GM18526 (cell line): Measurements from ENCODE around the gene TMEM37.

Experiments
- POLR2A ChIP-seq: IDR thresholded peaks from 3 replicates; pipeline ENCODE4 v1.6.1; 2011; ENCODE audit not compliant: insufficient read length; ENCODE audit errors: extremely low read depth

The TMEM37 gene

GRCh38 chr2:119408221-119408619, 23.4 kb upstream of the TMEM37 start:
- TF ChIP-seq POLR2A = no peak

DNA sequence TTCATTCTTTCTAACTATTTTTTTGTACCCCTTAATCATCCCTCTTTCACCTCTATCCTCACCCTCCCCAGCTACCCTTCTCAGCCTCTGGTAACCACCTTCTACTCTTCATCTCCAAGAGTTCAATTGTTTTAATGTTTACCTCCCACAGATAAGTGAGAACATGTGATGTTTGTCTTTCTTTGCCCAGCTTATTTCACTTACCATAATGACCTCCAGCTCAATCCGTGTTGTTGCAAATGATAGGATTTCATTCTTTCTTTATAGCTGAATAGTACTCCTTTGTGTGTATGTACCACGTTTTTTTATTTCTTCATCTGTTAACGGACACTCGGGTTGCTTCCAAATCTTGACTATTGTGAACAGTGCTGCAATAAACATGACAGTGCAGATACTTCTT, 22.1 kb upstream of the TMEM37 start:
- TF ChIP-seq POLR2A = no peak

DNA sequence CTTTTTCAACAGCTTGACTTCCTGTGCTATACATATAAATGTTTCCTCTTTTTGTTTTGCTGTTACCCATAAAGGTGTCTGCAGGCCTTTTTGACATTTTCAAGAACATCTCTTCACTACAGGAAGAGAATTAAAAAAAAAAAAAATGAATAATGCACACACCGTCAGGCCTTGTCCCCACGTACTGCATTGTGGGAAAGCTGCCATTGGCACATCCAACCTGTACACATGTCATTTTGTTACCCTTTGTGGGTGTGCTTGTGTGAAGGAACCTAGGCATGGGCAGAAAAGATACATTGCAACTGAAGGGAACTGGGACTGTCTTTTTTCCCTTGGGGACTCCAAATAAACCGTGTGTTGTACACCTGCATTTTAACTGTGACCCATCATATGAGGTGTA, 16.8 kb upstream of the TMEM37 start:
- no peak for TF ChIP-seq POLR2A

DNA sequence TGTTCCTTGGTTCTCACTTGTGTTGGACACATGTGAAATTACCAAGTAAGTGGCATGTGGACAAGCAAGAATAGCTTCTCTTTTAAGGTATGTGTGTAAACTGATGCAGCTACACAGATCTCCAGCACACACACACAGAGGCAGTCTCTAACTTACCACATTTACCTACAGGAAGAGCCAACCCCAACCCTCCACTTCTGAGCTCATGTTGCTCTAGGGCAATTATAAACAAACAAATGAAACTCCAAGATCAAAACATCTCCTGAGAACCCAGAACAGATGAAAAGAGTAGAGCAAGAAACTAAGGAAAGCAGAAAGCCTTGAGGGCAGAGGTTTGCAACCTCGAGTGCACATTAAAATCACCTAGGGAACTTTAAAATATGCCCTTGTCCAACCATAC, 16.0 kb upstream of the TMEM37 start:
- no peak for TF ChIP-seq POLR2A

DNA sequence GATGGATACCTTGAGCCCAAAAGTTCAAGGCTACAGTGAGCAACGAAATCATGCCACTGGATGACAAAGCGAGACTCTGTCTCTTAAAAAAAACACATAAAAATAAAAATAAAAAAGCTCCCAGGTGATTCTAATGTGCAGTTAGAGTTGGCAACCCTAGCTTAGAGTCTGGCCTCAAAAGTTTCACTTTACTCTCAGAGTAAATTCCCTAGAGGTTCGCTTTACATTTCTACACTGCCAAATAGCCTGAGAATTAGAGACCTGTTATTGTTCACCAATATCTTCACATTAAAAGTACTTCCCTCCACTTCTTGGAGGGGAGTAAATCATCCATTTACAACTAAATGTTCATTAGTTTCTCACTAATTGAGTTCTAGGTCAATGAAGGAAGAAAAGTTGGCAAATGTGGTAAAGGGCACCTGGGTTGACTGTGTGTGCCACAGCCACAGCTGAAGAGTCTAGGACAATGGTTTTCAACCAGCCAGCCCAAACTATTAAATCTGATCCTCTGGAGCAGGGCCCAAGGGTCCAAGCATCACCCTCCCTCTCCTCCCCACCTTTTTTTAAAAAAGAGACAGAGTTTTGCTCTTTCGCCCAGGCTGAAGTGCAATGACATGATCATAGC, 15.2 kb upstream of the TMEM37 start:
- no peak for TF ChIP-seq POLR2A

DNA sequence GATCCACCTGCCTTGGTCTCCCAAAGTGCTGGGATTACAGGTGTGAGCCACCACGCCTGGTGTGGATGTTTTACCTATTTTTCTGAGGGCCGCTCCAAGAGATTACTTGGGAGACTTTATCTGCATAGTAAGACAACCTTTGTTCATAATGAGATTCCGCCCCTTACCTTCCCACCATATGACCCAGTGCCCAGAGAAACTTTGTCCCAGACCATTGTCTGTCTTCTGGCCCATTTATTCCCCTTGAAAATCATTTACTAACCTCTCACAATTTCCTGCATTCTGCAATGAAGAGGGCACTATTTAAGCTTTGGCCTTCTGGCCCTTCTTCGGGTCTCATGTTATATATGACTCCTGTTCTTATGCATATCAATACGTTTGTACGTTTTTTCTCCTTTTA, 13.7 kb upstream of the TMEM37 start:
- TF ChIP-seq POLR2A = no peak

DNA sequence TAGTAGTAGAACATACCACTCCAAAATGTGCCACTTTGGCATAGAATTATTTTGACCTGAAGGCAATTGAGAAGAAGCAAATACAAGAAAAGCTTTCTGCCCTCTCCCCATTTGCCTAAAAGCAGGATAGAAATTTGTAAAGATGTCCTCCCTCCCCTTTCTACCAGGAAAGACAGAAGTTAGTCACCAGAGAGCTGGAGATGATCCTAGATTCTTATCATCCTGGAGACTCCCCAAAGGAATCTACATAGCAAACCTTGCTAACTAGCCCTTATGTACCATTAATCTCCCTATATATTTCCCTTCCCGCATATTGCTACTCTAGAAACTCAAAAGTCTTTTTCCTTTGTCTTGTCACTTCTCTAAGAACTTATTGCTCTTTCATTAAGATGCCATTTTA, 12.6 kb upstream of the TMEM37 start:
- no peak for TF ChIP-seq POLR2A

DNA sequence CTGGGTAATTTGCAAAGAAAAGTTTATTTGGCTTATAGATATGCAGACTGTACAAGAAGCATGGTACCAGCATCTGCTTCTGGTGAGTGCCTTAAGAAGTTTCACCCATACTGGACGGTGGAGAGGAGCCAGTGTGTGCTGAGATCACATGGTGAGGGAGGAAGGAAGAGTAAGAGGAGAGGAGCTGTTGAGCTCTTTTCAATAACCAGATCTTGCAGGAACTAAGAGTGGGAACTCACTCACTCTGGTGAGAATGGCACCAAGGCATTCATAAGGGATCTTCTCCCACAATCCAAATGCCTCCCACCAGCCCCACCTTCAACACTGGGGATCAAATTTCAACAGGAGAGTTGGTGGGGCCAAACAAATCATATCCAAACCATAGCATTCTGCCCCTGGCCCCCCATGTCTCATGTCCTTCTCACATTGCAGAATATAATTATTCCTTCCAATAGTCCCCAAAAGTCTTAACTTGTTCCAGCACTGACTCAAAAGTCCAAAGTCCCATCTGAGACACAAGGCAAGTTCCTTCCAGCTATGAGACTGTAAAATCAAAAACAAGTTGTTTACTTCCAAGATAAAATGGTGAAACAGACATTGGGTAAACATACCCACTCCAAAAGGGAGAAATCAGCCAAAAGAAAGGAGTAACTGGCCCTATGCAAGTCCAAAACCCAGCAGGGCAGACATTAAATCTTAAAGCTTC, 11.7 kb upstream of the TMEM37 start:
- no peak for TF ChIP-seq POLR2A

DNA sequence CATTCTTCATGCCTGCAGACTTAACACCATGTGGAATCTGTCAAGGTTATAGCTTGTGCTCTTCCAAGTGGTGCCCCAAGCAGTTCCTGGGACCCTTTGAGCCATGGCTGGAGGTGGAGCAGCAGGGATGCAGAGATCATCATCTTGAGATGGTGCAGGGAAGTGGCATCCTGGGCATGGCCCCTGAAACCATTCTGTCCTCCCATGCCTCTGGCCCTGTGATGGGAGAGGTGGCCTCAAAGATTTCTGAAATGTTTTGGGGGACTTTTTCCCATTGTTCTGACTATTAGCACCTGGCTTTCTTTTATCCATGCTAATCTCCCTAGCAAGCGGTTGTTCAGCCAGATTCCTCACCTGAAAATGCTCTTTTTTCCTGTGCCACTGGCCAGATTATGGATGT, 10.3 kb upstream of the TMEM37 start:
- TF ChIP-seq POLR2A = no peak

- no peak for TF ChIP-seq POLR2A
These were observed 9.9 kb upstream of the TMEM37 start for GRCh38 chr2:119421741-119422140.

DNA sequence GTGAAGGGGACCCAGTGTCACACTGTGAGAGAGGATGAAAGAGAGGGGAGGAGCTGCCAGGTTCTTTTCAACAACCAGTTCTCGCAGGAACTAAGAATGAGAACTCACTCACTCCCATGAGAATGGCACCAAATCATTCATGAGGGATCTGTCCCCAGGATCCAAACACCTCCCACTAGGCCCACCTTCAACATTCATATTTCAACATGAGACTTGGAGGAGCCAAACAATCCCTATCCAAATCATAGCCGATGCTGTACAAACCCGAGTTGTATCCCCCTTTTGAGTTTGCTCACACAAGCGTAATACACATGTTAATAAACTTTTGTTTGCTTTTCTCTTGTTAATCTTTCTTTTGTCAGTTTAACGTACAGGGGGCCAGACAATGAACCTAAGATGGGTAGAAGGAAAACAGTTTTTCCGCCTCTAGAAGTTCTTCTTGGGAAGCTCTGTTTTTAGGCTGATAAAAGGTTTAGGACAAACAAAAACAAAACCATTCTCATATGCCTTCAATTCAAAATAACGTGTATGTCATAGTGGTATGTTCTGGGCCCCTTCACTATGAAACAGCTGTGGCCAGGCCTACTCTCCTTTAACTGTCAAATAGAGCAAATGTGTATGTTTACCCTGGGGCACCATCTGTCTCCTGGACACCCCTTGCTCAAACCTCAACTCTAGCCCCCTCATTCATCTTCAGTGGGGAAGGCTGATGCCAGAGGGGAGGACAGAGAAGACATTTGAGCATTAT, 9.1 kb upstream of the TMEM37 start:
- TF ChIP-seq POLR2A = no peak

GRCh38 chr2:119423108-119423444, 8.6 kb upstream of the TMEM37 start:
- no peak for TF ChIP-seq POLR2A

DNA sequence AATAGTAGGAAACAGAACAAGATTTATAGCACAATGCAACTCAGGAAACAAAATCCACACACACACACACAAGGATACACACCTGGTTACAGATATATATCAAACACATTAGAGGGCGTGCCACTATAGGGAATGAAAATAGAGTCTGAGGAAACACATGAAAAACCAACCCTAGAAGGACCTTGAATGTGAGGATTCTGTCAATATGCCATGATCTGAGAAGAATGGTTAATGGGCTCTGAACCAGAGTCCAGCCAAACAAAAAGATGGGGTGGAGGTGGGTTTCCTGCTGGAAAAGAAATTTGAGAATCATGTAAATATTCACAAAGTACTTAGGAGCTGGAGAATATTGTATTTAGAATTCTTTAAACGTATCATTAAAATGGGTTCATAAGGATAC, 7.8 kb upstream of the TMEM37 start:
- no peak for TF ChIP-seq POLR2A

GRCh38 chr2:119424284-119425118, 7.2 kb upstream of the TMEM37 start:
- no peak for TF ChIP-seq POLR2A

GRCh38 chr2:119425119-119425405, 6.6 kb upstream of the TMEM37 start:
- TF ChIP-seq POLR2A = no peak
